Mucosa of descending colon (tissue), 3 donors: ENCODE data around the gene LPAR3. TPM values are rescaled to one million over a fixed set of nuclear protein-coding genes. Genes with fewer than 3 reads are reported as not detected.
A peak's percentile ranks its signal among the peaks of the same experiment; 100 is the strongest.

Source experiments
- ATAC-seq: fragments of 200-7000 bp; cut with Tn5 transposase; one replicate; pipeline ENCODE4 v1.9.1; 2020; ENCODE audit warnings: mild to moderate bottlenecking, moderate library complexity
- DNase-seq, 3 donors: peaks; one replicate each; pipeline ENCODE4 v3.0.0-alpha.2; 2020
- H3K36me3 ChIP-seq: fragments of 200-600 bp; one replicate; pipeline ENCODE4 v1.8.0; 2021; ENCODE audit warnings: low read depth, mild to moderate bottlenecking
- H3K4me1 ChIP-seq: fragments of 200-600 bp; one replicate; pipeline ENCODE4 v1.8.0; 2021; ENCODE audit warnings: low read depth, mild to moderate bottlenecking
- H3K4me3 ChIP-seq: fragments of 200-600 bp; one replicate; pipeline ENCODE4 v1.8.0; 2021; ENCODE audit warnings: mild to moderate bottlenecking
- H3K9me3 ChIP-seq: fragments of 200-600 bp; one replicate; pipeline ENCODE4 v1.8.0; 2021; ENCODE audit warnings: mild to moderate bottlenecking
- intact Hi-C, 2 donors: fragments of 100-400 bp; cut with DNase I in 1 of 2; cut with micrococcal nuclease in 1 of 2; formaldehyde crosslinking; loops; one replicate each; pipeline versions ENCODE4 v1.11.0 to v1.11.1; 2022; cut with DNase I, micrococcal nuclease
- total RNA-seq, 3 donors: library from RNA; stranded (reverse); fragmentation: NEBNext Ultra II Directional in 2 of 3; extraction: Animal tissue kit (Norgen Biotek cat#: 25700) in 2 of 3; gene quantifications; one replicate each; pipeline versions ENCODE4 v1.2.1 to v1.2.4, GENCODE V29; 2021 to 2023
- TF ChIP-seq, protein P1 (sequence below): fragments of 200-600 bp; IDR thresholded peaks from one replicate; pipeline ENCODE4 v1.8.0; 2022; ENCODE audit warnings: antibody characterized with exemption, mild to moderate bottlenecking
- donor health status: DM: no; HTN: no; CAD: no; lungs with moderate emphysema.
- donor health status: DM: no; HTN: no; CAD: no.
- donor health status: DM: no; HTN: yes; CAD: no.

Gene LPAR3
- total RNA-seq, 3 donors from 2014 or later: 2.5 to 3.5 (median 2.5) TPM

- H3K4me3 ChIP-seq: no peak overlapping the region
- H3K9me3 ChIP-seq: no peaks in the 10 kb centered on the region
- ATAC-seq: no peak
- no peaks in the 10 kb centered on the region for H3K36me3 ChIP-seq
- no peak for DNase-seq
- intact Hi-C loops: no loop called here
- no peaks in the 10 kb centered on the region for H3K4me1 ChIP-seq
- TF ChIP-seq, protein P1, sequence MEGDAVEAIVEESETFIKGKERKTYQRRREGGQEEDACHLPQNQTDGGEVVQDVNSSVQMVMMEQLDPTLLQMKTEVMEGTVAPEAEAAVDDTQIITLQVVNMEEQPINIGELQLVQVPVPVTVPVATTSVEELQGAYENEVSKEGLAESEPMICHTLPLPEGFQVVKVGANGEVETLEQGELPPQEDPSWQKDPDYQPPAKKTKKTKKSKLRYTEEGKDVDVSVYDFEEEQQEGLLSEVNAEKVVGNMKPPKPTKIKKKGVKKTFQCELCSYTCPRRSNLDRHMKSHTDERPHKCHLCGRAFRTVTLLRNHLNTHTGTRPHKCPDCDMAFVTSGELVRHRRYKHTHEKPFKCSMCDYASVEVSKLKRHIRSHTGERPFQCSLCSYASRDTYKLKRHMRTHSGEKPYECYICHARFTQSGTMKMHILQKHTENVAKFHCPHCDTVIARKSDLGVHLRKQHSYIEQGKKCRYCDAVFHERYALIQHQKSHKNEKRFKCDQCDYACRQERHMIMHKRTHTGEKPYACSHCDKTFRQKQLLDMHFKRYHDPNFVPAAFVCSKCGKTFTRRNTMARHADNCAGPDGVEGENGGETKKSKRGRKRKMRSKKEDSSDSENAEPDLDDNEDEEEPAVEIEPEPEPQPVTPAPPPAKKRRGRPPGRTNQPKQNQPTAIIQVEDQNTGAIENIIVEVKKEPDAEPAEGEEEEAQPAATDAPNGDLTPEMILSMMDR: no peak
Observed at GRCh38 chr1:84928979-84929378, 36.0 kb upstream of the LPAR3 start.

GRCh38 chr1:84923317-84923716, 30.3 kb upstream of the LPAR3 start:
- H3K9me3 ChIP-seq: no peaks in the 10 kb centered on the region
- TF ChIP-seq, protein P1: no peak
- no peaks in the 10 kb centered on the region for H3K36me3 ChIP-seq
- no peak overlapping the region for H3K4me3 ChIP-seq
- no peak for DNase-seq
- peak; percentile 73 for ATAC-seq
- H3K4me1 ChIP-seq: no peaks in the 10 kb centered on the region
- intact Hi-C loops: no loop called here

GRCh38 chr1:84920159-84920558, 27.2 kb upstream of the LPAR3 start:
- no peak overlapping the region for H3K4me3 ChIP-seq
- H3K4me1 ChIP-seq: no peaks in the 10 kb centered on the region
- no peaks in the 10 kb centered on the region for H3K36me3 ChIP-seq
- H3K9me3 ChIP-seq: no peaks in the 10 kb centered on the region
- TF ChIP-seq, protein P1: no peak
- ATAC-seq: no peak
- intact Hi-C loops: no loop called here
- DNase-seq: no peak

GRCh38 chr1:84919461-84919970, 26.5 kb upstream of the LPAR3 start:
- TF ChIP-seq, protein P1: no peak
- Histone ChIP-seq H3K4me3 (no peak overlapping the region), H3K9me3 (no peaks in the 10 kb centered on the region), H3K36me3 (no peaks in the 10 kb centered on the region), H3K4me1 (no peaks in the 10 kb centered on the region)
- DNase-seq (no peak), ATAC-seq (peak; percentile 74)
- intact Hi-C loops: no loop called here

DNA sequence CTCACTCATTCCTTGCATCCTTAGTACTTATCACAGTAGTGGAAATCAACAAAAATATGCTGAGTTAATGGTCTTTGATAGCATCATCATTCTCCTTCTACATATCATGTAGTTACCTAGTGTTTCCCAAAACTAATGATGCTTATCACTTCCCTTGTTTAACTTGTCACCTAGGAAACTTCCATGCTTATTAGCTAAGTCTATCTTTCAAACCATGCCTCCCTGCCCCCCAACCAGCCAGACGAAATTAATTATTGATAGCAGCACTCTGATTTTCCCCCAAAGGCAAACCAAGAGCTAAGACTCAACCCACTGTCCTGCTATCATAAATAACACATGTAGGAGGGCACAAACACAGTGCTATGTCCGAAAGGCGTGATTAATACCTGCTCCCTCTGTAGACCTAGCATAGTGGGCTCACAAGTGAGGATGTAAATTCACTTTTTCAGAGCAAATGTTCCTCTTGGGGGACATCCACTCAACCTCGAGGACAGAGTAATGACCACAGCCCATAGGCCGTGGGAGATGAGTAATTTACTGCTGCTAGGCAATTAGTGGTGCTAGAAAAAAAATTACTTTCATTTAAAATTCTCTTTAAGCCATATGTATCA, 25.8 kb upstream of the LPAR3 start:
- TF ChIP-seq, protein P1: no peak
- H3K4me3 ChIP-seq: no peak overlapping the region

GRCh38 chr1:84916897-84917296, 23.9 kb upstream of the LPAR3 start:
- Histone ChIP-seq H3K36me3 (no peaks in the 10 kb centered on the region), H3K9me3 (no peaks in the 10 kb centered on the region), H3K4me1 (no peaks in the 10 kb centered on the region), H3K4me3 (no peak overlapping the region)
- DNase-seq (no peak), ATAC-seq (no peak)
- TF ChIP-seq, protein P1: no peak
- intact Hi-C loops: no loop called here

More for the DNA sequence above, 25.8 kb upstream of the LPAR3 start:
- intact Hi-C loops: no loop called here
- Histone ChIP-seq H3K36me3 (no peaks in the 10 kb centered on the region), H3K4me1 (no peaks in the 10 kb centered on the region), H3K9me3 (no peaks in the 10 kb centered on the region)
- ATAC-seq (no peak), DNase-seq (no peak)
